ENCODE results near the gene CEL. TPM values are rescaled to one million over a fixed set of nuclear protein-coding genes. Genes with fewer than 3 reads are reported as not detected.

Gene CEL
- total and polyA plus RNA-seq, 2 experiments from 2014 or later = 0.27 to 2.3 TPM

- H2AFZ ChIP-seq = no peak overlapping the region
- no peak overlapping the region for H3K27ac ChIP-seq (ENCODE audit: low read depth)
- H3K4me3 ChIP-seq = no peak overlapping the region
- no peaks in the 10 kb centered on the region for H3K79me2 ChIP-seq (replicated peaks; ENCODE audit: insufficient read depth)
- no peak overlapping the region for H3K27ac Mint-ChIP-seq
- peaks cover 11% of the 10 kb centered on the region for H3K4me1 Mint-ChIP-seq
- no peaks in the 10 kb centered on the region for H3K27me3 ChIP-seq (ENCODE audit: insufficient read depth)
- H4K20me1 ChIP-seq (replicated peaks; ENCODE audit: insufficient read depth) = no peaks in the 10 kb centered on the region; the same call in 1 of the 2 replicates
- no peaks in the 10 kb centered on the region for H3F3A ChIP-seq (replicated peaks; ENCODE audit: low read depth)
- DNase-seq (ENCODE audit: low spot score) = no peak
- H3K4me2 ChIP-seq = no peak overlapping the region
- no peaks in the 10 kb centered on the region; the same call in 2 of the 3 replicates for H3K9me3 Mint-ChIP-seq
- no peak overlapping the region for H3K4me3 Mint-ChIP-seq
- H3K27me3 Mint-ChIP-seq (ENCODE audit: insufficient read depth, low read depth, poor library complexity) = peaks cover 13% of the 10 kb centered on the region
- H3K36me3 ChIP-seq (ENCODE audit: insufficient read depth) = no peaks in the 10 kb centered on the region
- ATAC-seq = no peak
- H3K4me1 ChIP-seq (ENCODE audit: insufficient read depth) = no peaks in the 10 kb centered on the region; the same call in 1 of the 2 replicates
- H3K36me3 Mint-ChIP-seq (ENCODE audit: low read depth) = peaks cover 3% of the 10 kb centered on the region; the same call in 2 of the 3 replicates
- TF ChIP-seq EZH2phosphoT487 (IDR thresholded peaks at IDR 0.05; ENCODE audit: unreplicated experiment) = no peak
- no peak for TF ChIP-seq CREB1 (CRISPR knock-in tag; IDR thresholded peaks at IDR 0.05; ENCODE audit: low read depth)
- TF ChIP-seq CTCF (conservative IDR thresholded peaks at IDR 0.05; ENCODE audit: low read depth in 2 of 2) = no peak
- TF ChIP-seq, protein P1, sequence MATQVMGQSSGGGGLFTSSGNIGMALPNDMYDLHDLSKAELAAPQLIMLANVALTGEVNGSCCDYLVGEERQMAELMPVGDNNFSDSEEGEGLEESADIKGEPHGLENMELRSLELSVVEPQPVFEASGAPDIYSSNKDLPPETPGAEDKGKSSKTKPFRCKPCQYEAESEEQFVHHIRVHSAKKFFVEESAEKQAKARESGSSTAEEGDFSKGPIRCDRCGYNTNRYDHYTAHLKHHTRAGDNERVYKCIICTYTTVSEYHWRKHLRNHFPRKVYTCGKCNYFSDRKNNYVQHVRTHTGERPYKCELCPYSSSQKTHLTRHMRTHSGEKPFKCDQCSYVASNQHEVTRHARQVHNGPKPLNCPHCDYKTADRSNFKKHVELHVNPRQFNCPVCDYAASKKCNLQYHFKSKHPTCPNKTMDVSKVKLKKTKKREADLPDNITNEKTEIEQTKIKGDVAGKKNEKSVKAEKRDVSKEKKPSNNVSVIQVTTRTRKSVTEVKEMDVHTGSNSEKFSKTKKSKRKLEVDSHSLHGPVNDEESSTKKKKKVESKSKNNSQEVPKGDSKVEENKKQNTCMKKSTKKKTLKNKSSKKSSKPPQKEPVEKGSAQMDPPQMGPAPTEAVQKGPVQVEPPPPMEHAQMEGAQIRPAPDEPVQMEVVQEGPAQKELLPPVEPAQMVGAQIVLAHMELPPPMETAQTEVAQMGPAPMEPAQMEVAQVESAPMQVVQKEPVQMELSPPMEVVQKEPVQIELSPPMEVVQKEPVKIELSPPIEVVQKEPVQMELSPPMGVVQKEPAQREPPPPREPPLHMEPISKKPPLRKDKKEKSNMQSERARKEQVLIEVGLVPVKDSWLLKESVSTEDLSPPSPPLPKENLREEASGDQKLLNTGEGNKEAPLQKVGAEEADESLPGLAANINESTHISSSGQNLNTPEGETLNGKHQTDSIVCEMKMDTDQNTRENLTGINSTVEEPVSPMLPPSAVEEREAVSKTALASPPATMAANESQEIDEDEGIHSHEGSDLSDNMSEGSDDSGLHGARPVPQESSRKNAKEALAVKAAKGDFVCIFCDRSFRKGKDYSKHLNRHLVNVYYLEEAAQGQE (IDR thresholded peaks at IDR 0.05; ENCODE audit: unreplicated experiment) = no peak
- TF ChIP-seq STAT1 (IDR thresholded peaks at IDR 0.05; ENCODE audit: unreplicated experiment) = no peak
- no peak for TF ChIP-seq POLR2AphosphoS5 (IDR thresholded peaks at IDR 0.05; ENCODE audit: low read depth)
- no peak for TF ChIP-seq JUNB (IDR thresholded peaks at IDR 0.05; ENCODE audit: unreplicated experiment)
- TF ChIP-seq ETS1 (IDR thresholded peaks at IDR 0.05) = no peak
- TF ChIP-seq NANOG (IDR thresholded peaks at IDR 0.05; ENCODE audit: borderline replicate concordance) = no peak
- H3K9me2 ChIP-seq (ENCODE audit: insufficient read depth) = no peaks in the 10 kb centered on the region
Measured at GRCh38 chr9:133076691-133077090, 14.9 kb downstream of the CEL start.

DNA sequence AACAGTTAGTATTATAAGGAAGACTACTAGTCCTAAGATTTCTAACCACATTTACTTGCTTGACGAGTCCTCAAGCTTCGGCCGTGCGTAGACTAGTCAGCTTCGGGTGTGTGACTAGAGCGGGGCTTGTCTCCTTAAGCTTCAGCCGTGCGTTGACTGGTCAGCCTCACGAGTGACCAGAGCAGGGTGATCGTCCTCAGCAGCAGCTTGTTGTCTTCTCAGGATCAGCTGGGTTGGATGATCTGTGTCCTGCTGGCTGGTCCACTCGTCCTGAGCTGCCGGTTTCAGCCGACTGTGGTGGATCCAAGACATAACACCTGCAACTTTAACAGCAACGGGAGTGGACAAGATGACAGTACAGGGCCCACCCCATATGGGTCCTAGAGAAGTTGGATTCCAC lies 16.7 kb downstream of the CEL start:
- no peak overlapping the region for H3K4me2 ChIP-seq
- Mint-ChIP-seq H3K4me1 (peaks cover 10% of the 10 kb centered on the region), H3K36me3 (ENCODE audit: low read depth) (no peaks in the 10 kb centered on the region), H3K9me3 (no peaks in the 10 kb centered on the region; the same call in 2 of the 3 replicates), H3K27me3 (ENCODE audit: insufficient read depth, low read depth, poor library complexity) (peaks cover 6% of the 10 kb centered on the region), H3K4me3 (no peak overlapping the region), H3K27ac (no peak overlapping the region)
- DNase-seq (ENCODE audit: low spot score) (no peak), ATAC-seq (no peak)
- H3K27ac ChIP-seq (ENCODE audit: low read depth) = no peak overlapping the region
- no peaks in the 10 kb centered on the region for H3K27me3 ChIP-seq (ENCODE audit: insufficient read depth)
- no peaks in the 10 kb centered on the region for H3K36me3 ChIP-seq (ENCODE audit: insufficient read depth)
- H3K79me2 ChIP-seq (replicated peaks; ENCODE audit: insufficient read depth) = no peaks in the 10 kb centered on the region
- H3K9me2 ChIP-seq (ENCODE audit: insufficient read depth) = no peaks in the 10 kb centered on the region
- no peaks in the 10 kb centered on the region; the same call in 1 of the 2 replicates for H3K4me1 ChIP-seq (ENCODE audit: insufficient read depth)
- H2AFZ ChIP-seq = no peak overlapping the region
- no peaks in the 10 kb centered on the region for H3F3A ChIP-seq (replicated peaks; ENCODE audit: low read depth)
- H3K4me3 ChIP-seq = no peak overlapping the region
- H4K20me1 ChIP-seq (replicated peaks; ENCODE audit: insufficient read depth) = no peaks in the 10 kb centered on the region
- TF ChIP-seq POLR2AphosphoS5 (IDR thresholded peaks at IDR 0.05; ENCODE audit: low read depth) (no peak), JUNB (IDR thresholded peaks at IDR 0.05; ENCODE audit: unreplicated experiment) (no peak)
- TF ChIP-seq, protein P2, sequence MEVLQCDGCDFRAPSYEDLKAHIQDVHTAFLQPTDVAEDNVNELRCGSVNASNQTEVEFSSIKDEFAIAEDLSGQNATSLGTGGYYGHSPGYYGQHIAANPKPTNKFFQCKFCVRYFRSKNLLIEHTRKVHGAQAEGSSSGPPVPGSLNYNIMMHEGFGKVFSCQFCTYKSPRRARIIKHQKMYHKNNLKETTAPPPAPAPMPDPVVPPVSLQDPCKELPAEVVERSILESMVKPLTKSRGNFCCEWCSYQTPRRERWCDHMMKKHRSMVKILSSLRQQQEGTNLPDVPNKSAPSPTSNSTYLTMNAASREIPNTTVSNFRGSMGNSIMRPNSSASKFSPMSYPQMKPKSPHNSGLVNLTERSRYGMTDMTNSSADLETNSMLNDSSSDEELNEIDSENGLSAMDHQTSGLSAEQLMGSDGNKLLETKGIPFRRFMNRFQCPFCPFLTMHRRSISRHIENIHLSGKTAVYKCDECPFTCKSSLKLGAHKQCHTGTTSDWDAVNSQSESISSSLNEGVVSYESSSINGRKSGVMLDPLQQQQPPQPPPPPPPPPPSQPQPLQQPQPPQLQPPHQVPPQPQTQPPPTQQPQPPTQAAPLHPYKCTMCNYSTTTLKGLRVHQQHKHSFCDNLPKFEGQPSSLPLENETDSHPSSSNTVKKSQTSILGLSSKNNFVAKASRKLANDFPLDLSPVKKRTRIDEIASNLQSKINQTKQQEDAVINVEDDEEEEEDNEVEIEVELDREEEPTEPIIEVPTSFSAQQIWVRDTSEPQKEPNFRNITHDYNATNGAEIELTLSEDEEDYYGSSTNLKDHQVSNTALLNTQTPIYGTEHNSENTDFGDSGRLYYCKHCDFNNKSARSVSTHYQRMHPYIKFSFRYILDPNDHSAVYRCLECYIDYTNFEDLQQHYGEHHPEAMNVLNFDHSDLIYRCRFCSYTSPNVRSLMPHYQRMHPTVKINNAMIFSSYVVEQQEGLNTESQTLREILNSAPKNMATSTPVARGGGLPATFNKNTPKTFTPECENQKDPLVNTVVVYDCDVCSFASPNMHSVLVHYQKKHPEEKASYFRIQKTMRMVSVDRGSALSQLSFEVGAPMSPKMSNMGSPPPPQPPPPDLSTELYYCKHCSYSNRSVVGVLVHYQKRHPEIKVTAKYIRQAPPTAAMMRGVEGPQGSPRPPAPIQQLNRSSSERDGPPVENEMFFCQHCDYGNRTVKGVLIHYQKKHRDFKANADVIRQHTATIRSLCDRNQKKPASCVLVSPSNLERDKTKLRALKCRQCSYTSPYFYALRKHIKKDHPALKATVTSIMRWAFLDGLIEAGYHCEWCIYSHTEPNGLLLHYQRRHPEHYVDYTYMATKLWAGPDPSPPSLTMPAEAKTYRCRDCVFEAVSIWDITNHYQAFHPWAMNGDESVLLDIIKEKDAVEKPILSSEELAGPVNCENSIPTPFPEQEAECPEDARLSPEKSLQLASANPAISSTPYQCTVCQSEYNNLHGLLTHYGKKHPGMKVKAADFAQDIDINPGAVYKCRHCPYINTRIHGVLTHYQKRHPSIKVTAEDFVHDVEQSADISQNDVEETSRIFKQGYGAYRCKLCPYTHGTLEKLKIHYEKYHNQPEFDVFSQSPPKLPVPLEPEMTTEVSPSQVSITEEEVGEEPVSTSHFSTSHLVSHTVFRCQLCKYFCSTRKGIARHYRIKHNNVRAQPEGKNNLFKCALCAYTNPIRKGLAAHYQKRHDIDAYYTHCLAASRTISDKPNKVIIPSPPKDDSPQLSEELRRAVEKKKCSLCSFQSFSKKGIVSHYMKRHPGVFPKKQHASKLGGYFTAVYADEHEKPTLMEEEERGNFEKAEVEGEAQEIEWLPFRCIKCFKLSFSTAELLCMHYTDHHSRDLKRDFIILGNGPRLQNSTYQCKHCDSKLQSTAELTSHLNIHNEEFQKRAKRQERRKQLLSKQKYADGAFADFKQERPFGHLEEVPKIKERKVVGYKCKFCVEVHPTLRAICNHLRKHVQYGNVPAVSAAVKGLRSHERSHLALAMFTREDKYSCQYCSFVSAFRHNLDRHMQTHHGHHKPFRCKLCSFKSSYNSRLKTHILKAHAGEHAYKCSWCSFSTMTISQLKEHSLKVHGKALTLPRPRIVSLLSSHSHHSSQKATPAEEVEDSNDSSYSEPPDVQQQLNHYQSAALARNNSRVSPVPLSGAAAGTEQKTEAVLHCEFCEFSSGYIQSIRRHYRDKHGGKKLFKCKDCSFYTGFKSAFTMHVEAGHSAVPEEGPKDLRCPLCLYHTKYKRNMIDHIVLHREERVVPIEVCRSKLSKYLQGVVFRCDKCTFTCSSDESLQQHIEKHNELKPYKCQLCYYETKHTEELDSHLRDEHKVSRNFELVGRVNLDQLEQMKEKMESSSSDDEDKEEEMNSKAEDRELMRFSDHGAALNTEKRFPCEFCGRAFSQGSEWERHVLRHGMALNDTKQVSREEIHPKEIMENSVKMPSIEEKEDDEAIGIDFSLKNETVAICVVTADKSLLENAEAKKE (CRISPR knock-in tag; IDR thresholded peaks at IDR 0.05) = no peak
